HCT116 (cell line): ENCODE measurements around the gene PHF8. TPM values are rescaled to one million over a fixed set of nuclear protein-coding genes. Genes with fewer than 3 reads are reported as not detected.

Source experiments
- ATAC-seq: fragments of 200-7000 bp; cut with Tn5 transposase; 2 replicates; pipeline ENCODE4 v1.9.1; 2020; ENCODE audit warnings: mild to moderate bottlenecking, moderate library complexity
- BruUV-seq: library from RNA; stranded (reverse); fragments of 400-500 nt; replicated peaks from 2 replicates; lab custom pipeline; 2021; lab: Mats Ljungman, UMichigan
- CTCF ChIA-PET: fragments of 300-600 bp; sonication (Branson Sonifier 250); formaldehyde crosslinking; loops from one replicate; lab custom pipeline; 2021; ENCODE audit warnings: antibody characterized with exemption; lab: Charles Lee
- POLR2A ChIA-PET: fragments of 300-600, 350-600 bp; sonication (Branson Sonifier 250); formaldehyde crosslinking; loops from one replicate; lab custom pipeline; 2021; ENCODE audit warnings: antibody characterized with exemption; lab: Charles Lee
- RAD21 ChIA-PET, 2 experiments: fragments of 300-600 bp; sonication (Branson Sonifier 250); formaldehyde crosslinking; loops; one replicate each; lab custom pipeline; 2023; ENCODE audit warnings: low total read pairs in 2 of 2; ENCODE audit not compliant: uncharacterized antibody in 2 of 2, unreplicated experiment in 2 of 2, low non-redundant PET in 1 of 2; lab: Charles Lee
- DNase-seq: peaks from one replicate; pipeline ENCODE4 v3.0.0-alpha.2; 2010; ENCODE audit warnings: low read depth, low spot score
- H2AFZ ChIP-seq: fragments of 200-600 bp; shearing (Covaris generic), sonication (generic); 2 replicates; pipeline ENCODE4 v1.6.1; 2017; ENCODE audit warnings: low read depth, mixed run types, mixed read lengths, antibody characterized with exemption, low read length; ENCODE audit not compliant: poor library complexity, severe bottlenecking
- H3K27ac ChIP-seq: 2 replicates; pipeline ENCODE4 v1.5.1; 2012; ENCODE audit warnings: low read depth, low read length
- H3K27me3 ChIP-seq: fragments of 200-600 bp; sonication (generic); 2 replicates; pipeline ENCODE4 v1.6.1; 2016; ENCODE audit warnings: mixed run types, low read length, mixed read lengths; ENCODE audit not compliant: insufficient read depth
- H3K36me3 ChIP-seq, 2 experiments: fragments of 200-500 bp in 1 of 2; fragments of 200-600 bp in 1 of 2; sonication (Bioruptor generic) in 1 of 2; sonication (generic) in 1 of 2; 2 replicates each; pipeline versions ENCODE4 v1.5.1 to v1.6.1; 2014 to 2016; ENCODE audit warnings: low read length in 2 of 2, inconsistent platforms in 1 of 2, mixed read lengths in 1 of 2, mixed run types in 1 of 2; ENCODE audit not compliant: insufficient read depth in 2 of 2, control insufficient read depth in 1 of 2
- H3K4me1 ChIP-seq, 2 experiments: fragments of 200-600 bp in 1 of 2; sonication (generic) in 1 of 2; 2 replicates each; pipeline versions ENCODE4 v1.5.1 to v1.6.1; 2012 to 2017; ENCODE audit warnings: low read length in 2 of 2, inconsistent platforms in 1 of 2, mild to moderate bottlenecking in 1 of 2, mixed read lengths in 1 of 2, mixed run types in 1 of 2, moderate library complexity in 1 of 2; ENCODE audit not compliant: insufficient read depth in 2 of 2, control insufficient read depth in 1 of 2
- H3K4me2 ChIP-seq: fragments of 200-600 bp; sonication (generic); 2 replicates; pipeline ENCODE4 v1.6.1; 2017; ENCODE audit warnings: mixed run types, low read length, mixed read lengths
- H3K4me3 ChIP-seq, 2 experiments: fragments of 200-600 bp in 1 of 2; sonication (generic) in 1 of 2; replicated peaks in 1 of 2; 2 replicates each; pipeline ENCODE4 v1.5.1; 2011 to 2016; ENCODE audit warnings: low read length in 2 of 2, control low read depth in 1 of 2, low read depth in 1 of 2, mild to moderate bottlenecking in 1 of 2, mixed read lengths in 1 of 2, mixed run types in 1 of 2
- H3K79me2 ChIP-seq: fragments of 200-600 bp; sonication (generic); 2 replicates; pipeline ENCODE4 v1.6.1; 2017; ENCODE audit warnings: mild to moderate bottlenecking, mixed run types, low read length, moderate library complexity, mixed read lengths; ENCODE audit not compliant: insufficient read depth
- H3K9ac ChIP-seq: fragments of 200-600 bp; sonication (generic); 2 replicates; pipeline ENCODE4 v1.6.1; 2016; ENCODE audit warnings: low read length, mixed read lengths
- H3K9me2 ChIP-seq: fragments of 200-600 bp; sonication (generic), shearing (Covaris generic); 2 replicates; pipeline ENCODE4 v1.6.1; 2017; ENCODE audit warnings: mixed run types, mild to moderate bottlenecking, moderate library complexity; ENCODE audit not compliant: insufficient read depth
- H3K9me3 ChIP-seq, 2 experiments: fragments of 200-500 bp in 1 of 2; fragments of 200-600 bp in 1 of 2; sonication (Bioruptor generic) in 1 of 2; sonication (generic) in 1 of 2; 2 replicates each; pipeline ENCODE4 v1.6.1; 2014 to 2017; ENCODE audit warnings: low read length in 2 of 2, mixed read lengths in 2 of 2, inconsistent platforms in 1 of 2, low read depth in 1 of 2, mild to moderate bottlenecking in 1 of 2, mixed run types in 1 of 2, moderate library complexity in 1 of 2; ENCODE audit not compliant: control insufficient read depth in 1 of 2, insufficient read depth in 1 of 2
- H4K20me1 ChIP-seq: fragments of 200-600 bp; sonication (generic), shearing (Covaris generic); 2 replicates; pipeline ENCODE4 v1.6.1; 2017; ENCODE audit warnings: mixed run types, mild to moderate bottlenecking, moderate library complexity; ENCODE audit not compliant: insufficient read depth
- FOSL1 ChIP-seq: IDR thresholded peaks from 2 replicates; pipeline ENCODE4 v1.6.1; 2012; ENCODE audit warnings: low read depth
- TCF7L2 ChIP-seq: IDR thresholded peaks from 2 replicates; pipeline ENCODE4 v1.7.0; 2011; ENCODE audit warnings: borderline replicate concordance, inconsistent platforms; ENCODE audit not compliant: insufficient read depth, insufficient read length; ENCODE audit errors: extremely low read depth
- intact Hi-C: fragments of 100-400 bp; cut with micrococcal nuclease; formaldehyde crosslinking; loops from 2 replicates; pipeline ENCODE4 v1.10.0; 2022
- total RNA-seq: library from RNA; stranded (reverse); gene quantifications from one replicate; pipeline ENCODE4 v1.2.1, GENCODE V29; 2021; ENCODE audit not compliant: unreplicated experiment
- TF ChIP-seq, protein P1 (sequence below), 3 experiments: fragments of 200-600 bp in 1 of 3; sonication (generic) in 1 of 3; IDR thresholded peaks in 2 of 3; conservative IDR thresholded peaks in 1 of 3; 2 replicates each; pipeline ENCODE4 v1.5.1; 2012 to 2017; ENCODE audit warnings: low read depth in 2 of 3, low read length in 2 of 3, antibody characterized with exemption in 1 of 3, borderline replicate concordance in 1 of 3, control low read depth in 1 of 3, mild to moderate bottlenecking in 1 of 3, mixed read lengths in 1 of 3, mixed run types in 1 of 3, moderate library complexity in 1 of 3; ENCODE audit not compliant: insufficient read depth in 1 of 3

The PHF8 gene
- total RNA-seq, 1 experiment from 2014 or later: 28.0 TPM

DNA sequence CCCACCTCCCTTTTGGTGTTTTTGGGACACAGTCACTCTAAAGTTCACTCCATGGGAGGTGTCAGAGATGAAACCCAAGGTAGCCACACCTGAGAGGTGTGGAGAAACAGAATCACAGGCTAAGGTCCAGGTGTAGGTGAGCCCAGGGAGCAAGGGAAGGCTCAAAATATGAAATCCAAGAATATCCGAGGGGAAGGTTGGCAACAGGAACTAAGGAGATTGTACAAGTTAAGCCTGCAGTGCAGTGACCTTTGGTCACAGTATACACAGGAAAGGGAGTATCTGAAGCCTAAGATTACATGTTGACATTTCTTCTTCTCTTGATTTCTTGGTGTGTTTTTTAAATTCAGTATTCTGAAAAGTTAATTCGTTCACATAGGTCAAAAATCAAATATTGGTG is 46.5 kb downstream of the PHF8 start:
- Histone ChIP-seq H3K27ac (no peak overlapping the region), H3K79me2 (no peaks in the 10 kb centered on the region), H3K9me3 (no peaks in the 10 kb centered on the region), H3K27me3 (no peaks in the 10 kb centered on the region), H3K9me2 (no peaks in the 10 kb centered on the region), H3K4me3 (no peak overlapping the region), H3K9ac (no peak overlapping the region), H3K36me3 (peaks cover 0 to 2% of the 10 kb centered on the region in 2 experiments; a peak in 2 of 4 replicates), H2AFZ (no peak overlapping the region), H3K4me2 (no peak overlapping the region), H4K20me1 (no peaks in the 10 kb centered on the region), H3K4me1 (peaks cover 0 to 6% of the 10 kb centered on the region in 2 experiments; a peak in 2 of 4 replicates)
- no peak for DNase-seq
- ChIA-PET CTCF (no interaction called here), POLR2A (no interaction called here), RAD21 (no interaction called here)
- ATAC-seq: no peak
- intact Hi-C loops: no loop called here
- TF ChIP-seq, protein P1, sequence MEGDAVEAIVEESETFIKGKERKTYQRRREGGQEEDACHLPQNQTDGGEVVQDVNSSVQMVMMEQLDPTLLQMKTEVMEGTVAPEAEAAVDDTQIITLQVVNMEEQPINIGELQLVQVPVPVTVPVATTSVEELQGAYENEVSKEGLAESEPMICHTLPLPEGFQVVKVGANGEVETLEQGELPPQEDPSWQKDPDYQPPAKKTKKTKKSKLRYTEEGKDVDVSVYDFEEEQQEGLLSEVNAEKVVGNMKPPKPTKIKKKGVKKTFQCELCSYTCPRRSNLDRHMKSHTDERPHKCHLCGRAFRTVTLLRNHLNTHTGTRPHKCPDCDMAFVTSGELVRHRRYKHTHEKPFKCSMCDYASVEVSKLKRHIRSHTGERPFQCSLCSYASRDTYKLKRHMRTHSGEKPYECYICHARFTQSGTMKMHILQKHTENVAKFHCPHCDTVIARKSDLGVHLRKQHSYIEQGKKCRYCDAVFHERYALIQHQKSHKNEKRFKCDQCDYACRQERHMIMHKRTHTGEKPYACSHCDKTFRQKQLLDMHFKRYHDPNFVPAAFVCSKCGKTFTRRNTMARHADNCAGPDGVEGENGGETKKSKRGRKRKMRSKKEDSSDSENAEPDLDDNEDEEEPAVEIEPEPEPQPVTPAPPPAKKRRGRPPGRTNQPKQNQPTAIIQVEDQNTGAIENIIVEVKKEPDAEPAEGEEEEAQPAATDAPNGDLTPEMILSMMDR (IDR thresholded peaks at IDR 0.05 in 2 of 3, conservative IDR thresholded peaks at IDR 0.05 in 1 of 3; ENCODE audit: borderline replicate concordance in 1 of 3, insufficient read depth in 1 of 3, low read depth in 2 of 3, low read length in 2 of 3): no peak
- no TSS peak for BruUV-seq

DNA sequence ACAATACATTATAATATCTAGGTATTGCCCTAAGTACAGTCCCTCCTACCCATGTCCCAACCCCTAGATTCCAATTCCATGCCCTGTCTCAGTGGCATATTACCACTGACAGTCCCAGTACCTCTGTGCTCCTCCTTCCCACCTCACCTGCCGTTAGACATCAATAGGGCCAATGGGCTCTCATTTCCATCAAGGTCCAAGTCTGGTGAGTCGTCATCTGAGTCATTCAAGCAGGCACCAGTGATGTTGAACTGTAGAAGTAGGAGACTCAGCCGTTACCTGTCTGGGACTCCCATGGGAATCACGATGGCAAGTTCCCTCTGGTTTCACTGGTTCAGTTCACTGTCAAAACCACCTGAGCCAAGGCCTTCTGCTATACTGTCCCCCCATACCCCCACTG is 51.7 kb downstream of the PHF8 start:
- Histone ChIP-seq H4K20me1 (no peaks in the 10 kb centered on the region), H3K9ac (no peak overlapping the region), H3K27me3 (no peaks in the 10 kb centered on the region), H3K4me3 (no peak overlapping the region), H2AFZ (no peak overlapping the region)
- no TSS peak for BruUV-seq
- TF ChIP-seq TCF7L2: no peak
- peak; percentile 36; the same call in 1 of the 2 replicates for TF ChIP-seq FOSL1
- TF ChIP-seq, all 23 proteins: peak for 1
- H3K4me2 ChIP-seq: no peak overlapping the region
- ATAC-seq (peak; percentile 54), DNase-seq (peak; percentile 12)
- H3K27ac ChIP-seq: no peak overlapping the region
- intact Hi-C loops: no loop called here
- H3K4me1 ChIP-seq: peaks cover 0 to 9% of the 10 kb centered on the region in 2 experiments; a peak in 2 of 4 replicates
- H3K9me2 ChIP-seq: no peaks in the 10 kb centered on the region
- H3K36me3 ChIP-seq: peaks cover 0 to 2% of the 10 kb centered on the region in 2 experiments; a peak in 1 of 4 replicates
- ChIA-PET POLR2A (no interaction called here), CTCF (no interaction called here), RAD21 (no interaction called here)
- no peaks in the 10 kb centered on the region for H3K9me3 ChIP-seq
- no peaks in the 10 kb centered on the region for H3K79me2 ChIP-seq
